Esophagus (tissue), 2 donors: Measurements from ENCODE around the gene FAM222A. TPM values are rescaled to one million over a fixed set of nuclear protein-coding genes. Genes with fewer than 3 reads are reported as not detected.

ENCODE experiments used
- H3K27ac ChIP-seq, 2 donors: one replicate each; pipeline ENCODE4 v1.5.1; 2013; ENCODE audit warnings: low read depth in 2 of 2, mild to moderate bottlenecking in 2 of 2, inconsistent platforms in 1 of 2, low read length in 1 of 2, moderate library complexity in 1 of 2
- H3K27me3 ChIP-seq, 2 donors: one replicate each; pipeline ENCODE4 v1.6.1; 2013; ENCODE audit warnings: low read length in 2 of 2, control low read depth in 1 of 2, mild to moderate bottlenecking in 1 of 2; ENCODE audit not compliant: insufficient read depth in 2 of 2, control insufficient read depth in 1 of 2
- H3K36me3 ChIP-seq, 2 donors: one replicate each; pipeline ENCODE4 v1.6.1; 2013; ENCODE audit warnings: low read length in 1 of 2; ENCODE audit not compliant: control insufficient read depth in 2 of 2, insufficient read depth in 2 of 2
- H3K4me1 ChIP-seq, 2 donors: one replicate each; pipeline ENCODE4 v1.6.1; 2013; ENCODE audit warnings: low read length in 1 of 2; ENCODE audit not compliant: control insufficient read depth in 2 of 2, insufficient read depth in 2 of 2
- H3K4me3 ChIP-seq, 2 donors: one replicate each; pipeline ENCODE4 v1.5.1; 2013; ENCODE audit warnings: low read length in 2 of 2, mild to moderate bottlenecking in 2 of 2, low read depth in 1 of 2, moderate library complexity in 1 of 2
- H3K9me3 ChIP-seq, 2 donors: one replicate each; pipeline ENCODE4 v1.6.1; 2013; ENCODE audit warnings: mild to moderate bottlenecking in 2 of 2, low read depth in 1 of 2, low read length in 1 of 2, moderate library complexity in 1 of 2; ENCODE audit not compliant: control insufficient read depth in 2 of 2, insufficient read depth in 1 of 2
- WGBS, 2 donors: extraction: QIAGEN DNeasy Blood & Tissue Kit; methylation state at CpG; one replicate each; pipeline ENCODE4 v1.1.7; 2013; 5-methylcytosine and 5-hydroxymethylcytosine counted together
- polyA plus RNA-seq, 2 donors: library from polyadenylated mRNA; stranded (reverse); fragments of 200-250 nt; gene quantifications; one replicate each; pipeline ENCODE4 v1.2.3, GENCODE V29; 2013
- donor health status: healthy with polysubstance abuse.
- donor health status: Bipolar disorder and iron deficiency.

FAM222A gene
- polyA plus RNA-seq, 2 donors: 3.2 to 3.9 TPM

DNA sequence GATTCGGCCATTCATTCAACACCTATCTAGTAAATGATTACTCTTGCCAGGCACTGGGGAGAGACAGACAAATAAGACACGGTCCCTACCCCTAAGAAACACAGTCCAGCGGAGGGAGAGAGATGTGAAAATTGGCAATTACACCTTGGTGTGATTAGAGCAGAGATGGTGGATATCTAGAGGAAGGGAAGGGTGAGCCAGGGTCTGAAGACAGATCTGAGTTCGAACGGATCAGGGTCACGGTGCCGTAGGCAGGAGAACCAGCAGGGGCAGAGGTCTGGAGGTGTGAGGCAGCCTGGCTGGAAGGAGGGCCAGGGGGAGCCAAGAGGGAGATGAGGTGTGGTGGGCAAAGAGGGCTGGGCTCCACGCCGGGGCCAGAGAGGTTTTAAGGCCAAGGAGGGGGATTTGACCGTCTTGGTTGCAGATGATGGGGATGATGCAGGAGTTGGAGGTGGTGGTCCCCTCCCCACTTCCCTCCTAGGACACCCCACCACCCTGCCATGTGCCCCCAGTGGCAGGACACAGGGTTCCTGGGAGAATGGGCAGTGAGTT is 27.1 kb downstream of the FAM222A start:
- WGBS, 2 donors: 84 to 90% methylated on average over 10 of the region's 10 CpGs
- Histone ChIP-seq H3K4me3 (no peak overlapping the region), H3K27ac (no peak overlapping the region), H3K27me3 (no peaks in the 10 kb centered on the region), H3K9me3 (peaks cover 0 to 3% of the 10 kb centered on the region in 2 donors), H3K36me3 (no peaks in the 10 kb centered on the region), H3K4me1 (no peaks in the 10 kb centered on the region)

DNA sequence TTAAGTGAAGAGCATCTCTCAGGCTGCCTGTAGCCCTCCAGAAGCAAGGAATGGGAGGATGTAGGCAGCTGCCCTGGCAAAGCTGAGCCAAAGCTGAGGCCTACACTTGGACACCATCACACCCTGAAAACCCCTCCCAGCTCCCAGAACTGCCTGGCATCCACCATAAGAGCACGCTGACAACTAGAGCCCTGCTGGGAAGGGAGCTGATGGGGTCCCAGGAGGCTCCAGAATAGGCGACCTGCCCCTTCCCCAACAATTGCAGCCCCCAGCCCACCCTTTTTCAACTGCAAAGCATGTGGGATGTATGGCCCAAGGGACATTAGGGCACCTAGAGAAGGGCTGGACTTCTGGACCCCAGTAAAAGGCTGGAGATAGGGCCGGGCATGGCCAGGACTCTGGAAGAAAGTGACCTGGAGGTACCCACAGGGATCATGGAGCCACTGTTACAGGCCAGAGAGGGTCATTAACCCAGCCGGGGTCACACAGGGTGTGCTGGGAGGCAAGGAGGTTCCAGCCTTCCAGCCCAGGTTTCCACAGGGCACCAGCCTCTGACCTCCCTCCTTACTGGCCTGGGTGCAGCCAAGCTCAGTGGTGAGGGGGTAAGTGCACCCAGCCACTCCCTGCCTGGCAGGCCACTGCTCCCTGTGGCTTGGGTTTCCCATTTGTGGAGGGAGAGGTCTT is 27.8 kb downstream of the FAM222A start:
- H3K4me1 ChIP-seq: no peaks in the 10 kb centered on the region
- H3K36me3 ChIP-seq: no peaks in the 10 kb centered on the region
- H3K27ac ChIP-seq: no peak overlapping the region

DNA sequence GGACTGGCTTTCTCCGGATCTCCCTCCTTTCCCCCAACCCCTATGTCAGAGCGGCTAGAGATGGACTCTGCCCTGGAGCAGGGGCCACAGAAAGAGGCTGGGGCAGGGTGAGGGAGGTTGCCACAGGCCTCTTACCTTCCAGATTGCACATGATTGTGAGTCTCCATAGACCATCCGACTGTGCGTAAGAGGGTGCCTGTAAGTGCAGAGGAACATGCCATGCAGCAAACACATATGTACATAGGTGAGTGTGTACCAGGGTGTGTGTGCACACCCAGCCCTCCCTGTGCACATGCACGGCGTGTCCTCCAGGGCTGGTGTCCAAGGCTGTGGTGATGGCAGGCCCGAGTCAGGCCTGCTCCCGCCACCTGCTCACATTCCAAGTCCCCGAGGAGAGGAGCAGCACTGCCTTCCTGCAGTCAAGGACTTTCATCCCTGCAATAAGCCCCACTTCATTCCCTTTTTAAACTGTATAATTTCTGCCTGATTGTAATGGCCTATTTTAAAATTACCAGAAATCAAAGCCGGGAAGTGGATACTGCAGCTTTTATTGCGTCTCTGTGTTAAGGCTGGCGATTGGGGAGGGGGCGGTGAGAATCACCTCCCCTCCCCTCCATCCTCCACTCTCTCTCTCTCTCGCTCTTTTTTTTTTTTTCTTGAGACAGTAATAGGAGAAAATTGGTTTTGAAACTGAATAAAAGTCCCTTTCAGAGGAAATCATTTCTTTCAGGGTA is 28.5 kb downstream of the FAM222A start:
- no peaks in the 10 kb centered on the region for H3K36me3 ChIP-seq
- 78 to 82% methylated on average over 14 of the region's 14 CpGs for WGBS, 2 donors
- no peaks in the 10 kb centered on the region for H3K9me3 ChIP-seq
- H3K27ac ChIP-seq: no peak overlapping the region
- no peak overlapping the region for H3K4me3 ChIP-seq
- no peaks in the 10 kb centered on the region for H3K4me1 ChIP-seq
- H3K27me3 ChIP-seq: no peaks in the 10 kb centered on the region

More for the DNA sequence above, 27.8 kb downstream of the FAM222A start:
- Histone ChIP-seq H3K4me3 (no peak overlapping the region), H3K9me3 (peaks cover 0 to 3% of the 10 kb centered on the region in 2 donors), H3K27me3 (no peaks in the 10 kb centered on the region)
- 79 to 87% methylated on average over 4 of the region's 4 CpGs for WGBS, 2 donors

DNA sequence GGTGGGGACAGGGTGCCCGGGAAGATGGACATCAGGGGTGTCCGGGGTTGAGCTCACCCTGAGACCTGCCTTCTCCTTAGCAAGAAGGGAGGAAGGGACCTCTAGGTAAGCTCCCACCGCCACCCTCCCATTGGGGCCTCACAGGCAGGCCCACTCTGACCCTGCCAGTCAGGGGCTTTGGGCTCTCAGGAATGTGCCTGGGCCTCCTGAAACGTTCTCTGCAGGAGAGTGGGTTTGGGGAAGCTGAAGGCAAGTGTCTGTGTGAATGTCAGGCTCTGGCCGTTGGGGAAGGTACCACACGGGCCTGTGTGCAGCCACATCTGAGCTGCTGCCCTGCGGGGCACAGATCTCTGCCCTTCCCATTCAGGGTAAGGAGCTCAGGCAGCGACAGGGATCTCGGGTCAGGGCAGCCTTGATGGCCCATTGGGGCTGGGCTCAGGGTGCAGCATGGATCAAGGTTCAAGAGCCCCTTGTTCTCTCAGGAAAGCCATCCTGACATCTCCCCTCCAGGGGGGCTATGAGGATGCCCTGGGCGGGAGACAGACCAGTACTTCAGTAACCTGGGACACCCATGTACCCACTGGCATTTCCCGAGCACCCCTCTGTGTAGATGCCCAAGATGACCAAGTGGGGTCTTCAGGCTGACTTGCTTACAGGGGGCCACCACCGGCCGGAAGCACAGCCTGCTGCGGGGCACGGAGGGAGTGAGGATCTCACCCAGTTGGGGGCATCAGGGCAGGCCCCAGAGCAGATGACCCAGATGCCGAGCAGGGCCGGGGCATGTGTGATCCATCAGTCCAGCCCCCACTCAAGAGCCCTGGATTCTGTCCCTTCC is 29.7 kb downstream of the FAM222A start:
- no peak overlapping the region for H3K4me3 ChIP-seq

DNA sequence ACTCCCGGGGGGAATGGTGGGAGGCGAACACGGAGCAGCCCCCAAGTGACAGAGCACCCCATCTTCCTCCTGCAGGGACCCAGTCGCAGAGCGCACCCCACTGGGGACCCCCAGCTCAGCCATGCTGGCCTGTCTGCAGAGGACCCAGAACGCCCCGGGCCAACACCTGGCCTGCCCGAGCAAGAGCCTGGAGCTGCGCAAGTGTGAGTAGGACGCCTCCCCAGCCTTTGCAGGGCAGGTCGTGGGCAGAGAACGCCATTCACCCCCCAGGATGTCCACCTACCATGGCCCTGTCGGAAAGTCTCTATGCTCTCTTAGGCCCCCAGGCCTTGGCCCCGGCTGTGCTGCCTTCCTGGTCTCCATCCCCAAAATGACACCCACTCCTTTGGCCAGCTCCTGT is 30.4 kb downstream of the FAM222A start:
- WGBS, 2 donors: 91 to 95% methylated on average over 14 of the region's 14 CpGs
- Histone ChIP-seq H3K9me3 (no peaks in the 10 kb centered on the region), H3K27me3 (no peaks in the 10 kb centered on the region), H3K27ac (no peak overlapping the region), H3K4me1 (no peaks in the 10 kb centered on the region), H3K36me3 (no peaks in the 10 kb centered on the region), H3K4me3 (no peak overlapping the region)

More for the DNA sequence above, 29.7 kb downstream of the FAM222A start:
- H3K27me3 ChIP-seq: no peaks in the 10 kb centered on the region
- H3K9me3 ChIP-seq: no peaks in the 10 kb centered on the region
- no peak overlapping the region for H3K27ac ChIP-seq
- no peaks in the 10 kb centered on the region for H3K36me3 ChIP-seq
- WGBS, 2 donors: 86 to 89% methylated on average over 17 of the region's 17 CpGs
- no peaks in the 10 kb centered on the region for H3K4me1 ChIP-seq

DNA sequence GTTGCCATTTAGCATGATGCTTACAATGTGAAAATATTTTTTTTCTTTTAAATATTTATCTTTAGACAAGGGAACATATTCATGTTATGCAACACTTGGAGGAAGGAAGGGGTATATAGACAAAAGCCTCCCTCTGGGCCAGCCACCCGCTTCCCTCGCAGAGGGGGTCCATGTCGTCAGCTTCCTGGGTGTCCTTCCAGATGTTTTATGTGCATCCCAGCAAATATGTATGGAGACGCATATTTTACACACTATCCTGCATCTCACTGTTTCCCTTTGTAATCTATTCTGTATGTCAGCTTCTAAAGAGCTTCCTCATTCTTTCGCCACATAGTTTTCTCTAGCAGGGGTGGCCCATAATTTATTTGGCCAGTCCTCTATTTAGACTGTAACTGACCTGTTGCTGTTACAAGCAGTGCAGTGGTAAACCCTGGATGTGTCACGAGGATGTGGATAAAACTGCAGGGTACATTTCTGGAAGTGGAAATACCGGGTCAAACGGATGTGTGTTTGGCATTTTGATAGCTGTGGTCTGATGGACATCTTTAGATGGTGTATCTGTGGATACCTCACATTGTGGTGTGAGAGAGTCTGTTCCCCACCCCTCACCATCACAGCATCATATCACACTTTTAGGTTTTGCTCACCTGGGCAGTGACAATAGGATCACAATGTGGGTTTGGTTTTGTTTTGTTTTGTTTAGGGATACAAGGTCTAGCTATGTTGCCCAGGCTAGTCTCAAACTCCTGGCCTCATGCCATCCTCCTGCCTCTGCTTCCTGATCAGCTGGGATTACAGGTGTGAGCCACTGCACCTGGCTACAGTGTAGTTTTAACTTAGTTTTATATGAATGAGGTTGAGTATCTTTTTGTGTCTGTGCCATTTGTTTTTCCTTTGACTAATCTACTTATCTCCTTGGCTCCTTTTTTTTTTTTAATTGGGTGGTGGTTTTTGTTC is 31.6 kb downstream of the FAM222A start:
- Histone ChIP-seq H3K27ac (no peak overlapping the region), H3K4me3 (no peak overlapping the region)
- 64 to 69% methylated on average over 8 of the region's 8 CpGs for WGBS, 2 donors

DNA sequence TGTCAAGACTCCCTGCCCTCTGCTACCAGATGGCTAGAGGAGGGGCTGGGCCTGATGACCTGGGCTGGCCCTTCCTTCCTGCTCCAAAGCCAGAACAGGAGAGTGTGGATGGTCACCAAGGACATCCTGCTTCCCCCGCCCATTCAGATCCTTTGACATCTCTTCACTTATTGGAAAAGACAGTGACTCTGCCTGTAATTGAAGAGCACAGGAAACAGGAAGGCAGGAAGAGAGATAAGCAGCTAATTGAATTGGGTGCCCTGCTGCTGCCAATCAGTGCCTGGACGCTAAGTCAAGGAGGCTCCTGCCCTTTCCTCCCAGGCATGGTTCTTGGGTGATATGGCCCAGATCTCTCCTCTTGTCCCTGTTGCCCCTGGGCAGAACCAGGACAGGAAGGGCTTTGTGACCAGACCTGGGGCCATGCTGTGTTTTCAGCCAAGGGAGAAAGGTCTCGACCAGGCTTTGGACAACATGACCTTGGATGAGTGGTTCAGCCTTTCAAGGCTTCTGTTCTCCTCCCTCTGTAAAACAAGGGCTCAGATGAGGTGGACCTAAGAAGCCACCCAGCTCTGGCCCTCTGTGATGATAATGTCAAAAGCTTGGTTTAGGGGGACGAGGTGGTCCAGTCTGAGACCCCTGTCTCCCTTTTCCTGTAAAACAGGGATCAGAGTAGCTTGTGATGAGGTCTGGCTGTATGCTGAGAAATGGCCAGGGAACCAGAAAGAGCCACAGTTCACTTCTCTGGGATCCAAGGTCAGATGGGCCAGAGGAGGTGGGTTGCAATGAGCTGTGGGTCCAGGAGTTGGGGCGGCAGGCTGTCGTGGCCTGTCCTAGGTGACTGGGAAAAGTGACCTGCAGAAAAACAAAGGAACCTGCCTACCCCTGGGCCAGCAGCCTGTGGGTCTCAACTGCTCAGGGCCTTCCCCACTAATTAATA is 38.8 kb downstream of the FAM222A start:
- no peaks in the 10 kb centered on the region for H3K36me3 ChIP-seq
- H3K27ac ChIP-seq: no peak overlapping the region
- WGBS, 2 donors: 78 to 86% methylated on average over 6 of the region's 6 CpGs
- no peaks in the 10 kb centered on the region for H3K4me1 ChIP-seq
- no peaks in the 10 kb centered on the region for H3K27me3 ChIP-seq
- peaks cover 0 to 2% of the 10 kb centered on the region in 2 donors for H3K9me3 ChIP-seq
- H3K4me3 ChIP-seq: no peak overlapping the region

More for the DNA sequence above, 31.6 kb downstream of the FAM222A start:
- Histone ChIP-seq H3K4me1 (no peaks in the 10 kb centered on the region), H3K9me3 (no peaks in the 10 kb centered on the region), H3K27me3 (no peaks in the 10 kb centered on the region), H3K36me3 (no peaks in the 10 kb centered on the region)

DNA sequence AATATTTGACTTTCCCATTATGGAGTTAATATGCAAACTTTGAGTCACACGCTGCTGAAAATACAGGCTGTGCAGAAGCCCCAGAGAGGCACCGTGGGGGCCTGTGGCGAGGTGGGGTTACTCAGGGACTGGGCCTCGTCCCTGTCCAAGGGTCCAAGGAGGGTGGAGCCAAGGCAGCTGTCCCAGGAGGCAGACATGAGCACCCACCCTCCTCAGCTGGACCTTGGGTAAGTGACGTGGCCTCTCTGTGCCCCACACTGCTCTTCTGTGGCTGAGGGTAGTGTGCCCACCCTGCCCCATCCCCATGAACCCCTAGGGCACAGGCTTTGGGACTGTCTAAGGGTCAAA is 39.4 kb downstream of the FAM222A start:
- Histone ChIP-seq H3K27me3 (no peaks in the 10 kb centered on the region), H3K27ac (no peak overlapping the region), H3K9me3 (peaks cover 0 to 2% of the 10 kb centered on the region in 2 donors), H3K4me1 (no peaks in the 10 kb centered on the region), H3K4me3 (no peak overlapping the region), H3K36me3 (no peaks in the 10 kb centered on the region)
- WGBS, 2 donors: 79 to 80% methylated on average over 5 of the region's 5 CpGs
